IMR-90 (cell line): ENCODE data around the gene HOXA7. TPM values are rescaled to one million over a fixed set of nuclear protein-coding genes. Genes with fewer than 3 reads are reported as not detected.

ENCODE experiments used
- ATAC-seq: fragments of 200-7000 bp; cut with Tn5 transposase; 2 replicates; pipeline ENCODE4 v1.9.1; 2020; ENCODE audit warnings: low read depth, mild to moderate bottlenecking, moderate library complexity
- BruUV-seq: library from RNA; stranded (reverse); fragments of 400-500 nt; replicated peaks from 2 replicates; lab custom pipeline; 2021; lab: Mats Ljungman, UMichigan
- CTCF ChIA-PET: fragments of 300-600 bp; formaldehyde crosslinking; extraction: SDS; loops from one replicate; lab custom pipeline; 2021; ENCODE audit warnings: antibody characterized with exemption; lab: Yijun Ruan, JAX
- POLR2A ChIA-PET: fragments of 300-600 bp; sonication (Branson Sonifier 250); formaldehyde crosslinking; loops from one replicate; lab custom pipeline; 2022; ENCODE audit warnings: antibody characterized with exemption; ENCODE audit not compliant: unreplicated experiment; lab: Charles Lee
- DNase-seq: peaks from one replicate; pipeline ENCODE4 v3.0.0; 2013
- H2AFZ ChIP-seq: replicated peaks from 2 replicates; pipeline ENCODE3; 2013; ENCODE audit warnings: low read length, mild to moderate bottlenecking; ENCODE audit not compliant: poor library complexity
- H2AK5ac ChIP-seq: 2 replicates; pipeline ENCODE4 v1.6.1; 2013; ENCODE audit warnings: low read depth, low read length, inconsistent platforms
- H2AK9ac ChIP-seq: replicated peaks from 2 replicates; pipeline ENCODE3; 2013; ENCODE audit warnings: mild to moderate bottlenecking, low read depth, low read length, moderate library complexity; ENCODE audit not compliant: poor library complexity
- H2BK120ac ChIP-seq: 2 replicates; pipeline ENCODE4 v1.6.1; 2013; ENCODE audit warnings: low read depth, low read length, inconsistent platforms
- H2BK15ac ChIP-seq: 3 replicates; pipeline ENCODE4 v1.6.1; 2013; ENCODE audit warnings: low read depth, low read length, inconsistent platforms
- H2BK20ac ChIP-seq: 2 replicates; pipeline ENCODE4 v1.6.1; 2013; ENCODE audit warnings: low read depth, mild to moderate bottlenecking, inconsistent platforms, low read length, moderate library complexity
- H2BK5ac ChIP-seq: 2 replicates; pipeline ENCODE4 v1.6.1; 2013; ENCODE audit warnings: mild to moderate bottlenecking, low read depth, low read length, inconsistent platforms; ENCODE audit not compliant: poor library complexity, severe bottlenecking
- H3K14ac ChIP-seq: replicated peaks from 2 replicates; pipeline ENCODE4 v1.6.1; 2013; ENCODE audit warnings: low read depth, low read length, inconsistent platforms
- H3K18ac ChIP-seq: 2 replicates; pipeline ENCODE4 v1.6.1; 2013; ENCODE audit warnings: low read depth, low read length, control low read depth
- H3K23ac ChIP-seq: 2 replicates; pipeline ENCODE4 v1.6.1; 2013; ENCODE audit warnings: low read depth, low read length, inconsistent platforms
- H3K27ac ChIP-seq: 2 replicates; pipeline ENCODE4 v1.5.1; 2013; ENCODE audit warnings: mild to moderate bottlenecking, control low read depth, low read length; ENCODE audit not compliant: insufficient read depth
- H3K27me3 ChIP-seq: 2 replicates; pipeline ENCODE4 v1.6.1; 2013; ENCODE audit warnings: low read length; ENCODE audit not compliant: control insufficient read depth, insufficient read depth
- H3K36me3 ChIP-seq: 2 replicates; pipeline ENCODE4 v1.6.1; 2013; ENCODE audit warnings: low read length, mixed read lengths; ENCODE audit not compliant: control insufficient read depth, insufficient read depth
- H3K4ac ChIP-seq: 2 replicates; pipeline ENCODE4 v1.6.1; 2013; ENCODE audit warnings: low read depth, low read length, inconsistent platforms
- H3K4me1 ChIP-seq: 2 replicates; pipeline ENCODE4 v1.6.1; 2013; ENCODE audit warnings: low read length, mixed read lengths; ENCODE audit not compliant: control insufficient read depth, insufficient read depth
- H3K4me2 ChIP-seq: 2 replicates; pipeline ENCODE4 v1.6.1; 2013; ENCODE audit warnings: low read depth, mild to moderate bottlenecking, control low read depth, low read length, moderate library complexity
- H3K4me3 ChIP-seq: 2 replicates; pipeline ENCODE4 v1.5.1; 2013; ENCODE audit warnings: low read depth, mild to moderate bottlenecking, control low read depth, low read length, moderate library complexity; ENCODE audit not compliant: insufficient read depth
- H3K56ac ChIP-seq: 2 replicates; pipeline ENCODE4 v1.6.1; 2013; ENCODE audit warnings: low read length, inconsistent platforms; ENCODE audit not compliant: insufficient read depth; ENCODE audit errors: extremely low read depth
- H3K79me1 ChIP-seq, 2 experiments: 2 replicates each; pipeline ENCODE4 v1.6.1; 2013; ENCODE audit warnings: low read length in 2 of 2, inconsistent platforms in 1 of 2, low read depth in 1 of 2
- H3K9ac ChIP-seq: 2 replicates; pipeline ENCODE4 v1.6.1; 2013; ENCODE audit warnings: low read depth, low read length, control low read depth
- H3K9me1 ChIP-seq: 2 replicates; pipeline ENCODE4 v1.6.1; 2013; ENCODE audit warnings: low read length, inconsistent platforms; ENCODE audit not compliant: insufficient read depth
- H3K9me3 ChIP-seq: 2 replicates; pipeline ENCODE4 v1.6.1; 2013; ENCODE audit warnings: low read length; ENCODE audit not compliant: control insufficient read depth, insufficient read depth
- H4K20me1 ChIP-seq: 2 replicates; pipeline ENCODE4 v1.6.1; 2013; ENCODE audit warnings: low read length, inconsistent platforms; ENCODE audit not compliant: insufficient read depth
- H4K5ac ChIP-seq: 2 replicates; pipeline ENCODE4 v1.6.1; 2013; ENCODE audit warnings: mild to moderate bottlenecking, low read depth, low read length, control low read depth
- H4K8ac ChIP-seq, 2 experiments: 2 replicates each; pipeline ENCODE4 v1.6.1; 2013; ENCODE audit warnings: low read depth in 2 of 2, low read length in 2 of 2, control low read depth in 1 of 2, inconsistent platforms in 1 of 2
- H4K91ac ChIP-seq: 2 replicates; pipeline ENCODE4 v1.6.1; 2013; ENCODE audit warnings: low read depth, low read length, inconsistent platforms; ENCODE audit not compliant: insufficient read depth
- BHLHE40 ChIP-seq: fragments of 150-350 bp; IDR thresholded peaks from 2 replicates; pipeline ENCODE4 v1.6.1; 2016; ENCODE audit warnings: mild to moderate bottlenecking, low read depth, low read length
- CEBPB ChIP-seq: IDR thresholded peaks from 2 replicates; pipeline ENCODE4 v1.6.1; 2012; ENCODE audit warnings: low read depth, low read length, improper control_type of control experiment
- CHD1 ChIP-seq: IDR thresholded peaks from 2 replicates; pipeline ENCODE4 v1.6.1; 2012; ENCODE audit warnings: low read depth, low read length, improper control_type of control experiment
- FOS ChIP-seq: fragments of 150-350 bp; IDR thresholded peaks from 2 replicates; pipeline ENCODE4 v1.6.1; 2016; ENCODE audit warnings: low read depth, low read length
- MAFK ChIP-seq: IDR thresholded peaks from 2 replicates; pipeline ENCODE4 v1.6.1; 2012; ENCODE audit warnings: low read depth, low read length, improper control_type of control experiment
- MAZ ChIP-seq: IDR thresholded peaks from 2 replicates; pipeline ENCODE4 v1.6.1; 2012; ENCODE audit warnings: low read depth, mild to moderate bottlenecking, low read length, improper control_type of control experiment, moderate library complexity, borderline replicate concordance
- MXI1 ChIP-seq: IDR thresholded peaks from 2 replicates; pipeline ENCODE4 v1.6.1; 2012; ENCODE audit warnings: low read depth, mild to moderate bottlenecking, low read length, moderate library complexity, borderline replicate concordance
- NFE2L2 ChIP-seq: fragments of 150-350 bp; IDR thresholded peaks from 2 replicates; pipeline ENCODE4 v1.6.1; 2016; ENCODE audit warnings: low read depth, mild to moderate bottlenecking, low read length
- POLR2A ChIP-seq: IDR thresholded peaks from 2 replicates; pipeline ENCODE4 v1.6.1; 2012; ENCODE audit warnings: mild to moderate bottlenecking, low read depth, low read length
- RAD21 ChIP-seq: IDR thresholded peaks from 2 replicates; pipeline ENCODE4 v1.6.1; 2012; ENCODE audit warnings: low read length, improper control_type of control experiment
- RCOR1 ChIP-seq: IDR thresholded peaks from 2 replicates; pipeline ENCODE4 v1.6.1; 2012; ENCODE audit warnings: mild to moderate bottlenecking, low read length, improper control_type of control experiment; ENCODE audit not compliant: insufficient replicate concordance
- RFX5 ChIP-seq: IDR thresholded peaks from 2 replicates; pipeline ENCODE4 v1.8.0; 2012; ENCODE audit warnings: low read depth, mild to moderate bottlenecking, low read length, moderate library complexity
- SMC3 ChIP-seq: fragments of 150-350 bp; IDR thresholded peaks from 2 replicates; pipeline ENCODE4 v1.6.1; 2016; ENCODE audit warnings: low read depth, mild to moderate bottlenecking, antibody characterized with exemption, low read length, moderate library complexity
- WGBS, 2 experiments: methylation state at CpG; one replicate each; pipeline versions ENCODE4 v1.1.5 to v1.1.7; 2013; ENCODE audit warnings: missing lambda C conversion rate in 2 of 2; ENCODE audit not compliant: insufficient read length in 1 of 2; ENCODE audit errors: extremely low coverage in 2 of 2; 5-methylcytosine and 5-hydroxymethylcytosine counted together
- dilution Hi-C: fragments of 300-500 bp; cut with HindIII; formaldehyde crosslinking; loops from one replicate; pipeline ENCODE4 v1.14.3; 2018; ENCODE audit warnings: low sequenced_read_pairs; ENCODE audit not compliant: unreplicated experiment
- in situ Hi-C: fragments of 300-500 bp; cut with MboI; formaldehyde crosslinking; loops from 3 replicates; pipeline ENCODE4 v1.14.3; 2019; ENCODE audit warnings: low sequenced_read_pairs, inconsistent platforms, mixed read lengths
- intact Hi-C: fragments of 100-400 bp; cut with micrococcal nuclease; formaldehyde crosslinking; loops from 2 replicates; pipeline ENCODE4 v1.10.0; 2022
- polyA plus RNA-seq, 3 experiments: library from polyadenylated mRNA; depleted of rRNA; stranded (reverse); fragments of >200 nt; gene quantifications; 2 replicates each; pipeline ENCODE4 v1.2.3, GENCODE V29; 2012; ENCODE audit warnings: low replicate concordance in 1 of 3
- total RNA-seq: library from RNA; depleted of rRNA; stranded (reverse); fragments of >200 nt; gene quantifications from 2 replicates; pipeline ENCODE4 v1.2.3, GENCODE V29; 2012
- TF ChIP-seq, protein P1 (sequence below): conservative IDR thresholded peaks from 2 replicates; pipeline ENCODE4 v1.5.1; 2012; ENCODE audit warnings: mild to moderate bottlenecking, low read depth, low read length, improper control_type of control experiment
- TF ChIP-seq, protein P2 (sequence below): fragments of 150-350 bp; IDR thresholded peaks from 2 replicates; pipeline ENCODE4 v1.6.1; 2016; ENCODE audit warnings: low read depth, mild to moderate bottlenecking, low read length, moderate library complexity, borderline replicate concordance
- TF ChIP-seq, protein P3 (sequence below): fragments of 150-350 bp; IDR thresholded peaks from 2 replicates; pipeline ENCODE4 v1.6.1; 2017; ENCODE audit warnings: mild to moderate bottlenecking, antibody characterized with exemption, low read length, low read depth

The HOXA7 gene
- total and polyA plus RNA-seq, 2 of the 4 experiments (the other 2 are of a cell fraction) = 0.18 to 1.7 TPM

DNA sequence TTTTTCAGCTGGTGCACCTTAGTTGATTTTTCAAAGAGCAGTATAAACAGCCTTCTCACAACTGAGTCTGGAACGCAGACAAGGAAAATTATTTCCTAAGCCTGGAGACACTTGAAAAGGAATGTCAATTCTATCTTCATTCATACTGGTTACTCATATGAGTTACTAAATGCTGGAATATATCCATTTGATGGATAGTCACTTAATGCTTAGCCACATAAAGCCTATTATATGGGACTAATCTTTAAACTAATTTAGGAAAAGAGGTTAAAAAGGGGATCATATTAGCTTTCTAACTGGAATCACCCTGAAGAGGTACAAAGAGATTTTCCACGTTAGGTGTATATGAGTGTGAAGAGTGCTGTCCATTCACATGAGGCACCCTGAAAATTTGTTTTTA is 24.3 kb downstream of the HOXA7 start:
- Histone ChIP-seq H2BK120ac (no peak overlapping the region), H3K9ac (no peak overlapping the region), H3K79me1 (peaks cover 24 to 45% of the 10 kb centered on the region in 2 experiments), H2AFZ (no peak overlapping the region), H3K4me2 (no peak overlapping the region), H4K20me1 (no peaks in the 10 kb centered on the region), H3K9me3 (no peaks in the 10 kb centered on the region), H3K23ac (no peak overlapping the region), H2BK5ac (no peak overlapping the region), H2BK20ac (no peak overlapping the region), H3K56ac (no peak overlapping the region; the same call in 1 of the 2 replicates), H3K27ac (no peak overlapping the region), H4K91ac (no peak overlapping the region), H4K8ac (no peak overlapping the region), H3K18ac (no peak overlapping the region), H3K4ac (no peak overlapping the region), H3K36me3 (peaks cover 3% of the 10 kb centered on the region; the same call in 1 of the 2 replicates), H4K5ac (no peak overlapping the region), H2AK9ac (no peak overlapping the region), H2BK15ac (no peak overlapping the region), H3K27me3 (no peaks in the 10 kb centered on the region), H3K9me1 (peaks cover 11% of the 10 kb centered on the region), H3K4me1 (peaks cover 30% of the 10 kb centered on the region), H2AK5ac (no peak overlapping the region), H3K14ac (no peak overlapping the region), H3K4me3 (no peak overlapping the region)
- no peak for TF ChIP-seq CHD1
- no peak for TF ChIP-seq RCOR1
- no peak for TF ChIP-seq SMC3
- TF ChIP-seq, protein P1, sequence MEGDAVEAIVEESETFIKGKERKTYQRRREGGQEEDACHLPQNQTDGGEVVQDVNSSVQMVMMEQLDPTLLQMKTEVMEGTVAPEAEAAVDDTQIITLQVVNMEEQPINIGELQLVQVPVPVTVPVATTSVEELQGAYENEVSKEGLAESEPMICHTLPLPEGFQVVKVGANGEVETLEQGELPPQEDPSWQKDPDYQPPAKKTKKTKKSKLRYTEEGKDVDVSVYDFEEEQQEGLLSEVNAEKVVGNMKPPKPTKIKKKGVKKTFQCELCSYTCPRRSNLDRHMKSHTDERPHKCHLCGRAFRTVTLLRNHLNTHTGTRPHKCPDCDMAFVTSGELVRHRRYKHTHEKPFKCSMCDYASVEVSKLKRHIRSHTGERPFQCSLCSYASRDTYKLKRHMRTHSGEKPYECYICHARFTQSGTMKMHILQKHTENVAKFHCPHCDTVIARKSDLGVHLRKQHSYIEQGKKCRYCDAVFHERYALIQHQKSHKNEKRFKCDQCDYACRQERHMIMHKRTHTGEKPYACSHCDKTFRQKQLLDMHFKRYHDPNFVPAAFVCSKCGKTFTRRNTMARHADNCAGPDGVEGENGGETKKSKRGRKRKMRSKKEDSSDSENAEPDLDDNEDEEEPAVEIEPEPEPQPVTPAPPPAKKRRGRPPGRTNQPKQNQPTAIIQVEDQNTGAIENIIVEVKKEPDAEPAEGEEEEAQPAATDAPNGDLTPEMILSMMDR = no peak
- TF ChIP-seq, protein P2, sequence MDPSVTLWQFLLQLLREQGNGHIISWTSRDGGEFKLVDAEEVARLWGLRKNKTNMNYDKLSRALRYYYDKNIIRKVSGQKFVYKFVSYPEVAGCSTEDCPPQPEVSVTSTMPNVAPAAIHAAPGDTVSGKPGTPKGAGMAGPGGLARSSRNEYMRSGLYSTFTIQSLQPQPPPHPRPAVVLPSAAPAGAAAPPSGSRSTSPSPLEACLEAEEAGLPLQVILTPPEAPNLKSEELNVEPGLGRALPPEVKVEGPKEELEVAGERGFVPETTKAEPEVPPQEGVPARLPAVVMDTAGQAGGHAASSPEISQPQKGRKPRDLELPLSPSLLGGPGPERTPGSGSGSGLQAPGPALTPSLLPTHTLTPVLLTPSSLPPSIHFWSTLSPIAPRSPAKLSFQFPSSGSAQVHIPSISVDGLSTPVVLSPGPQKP = no peak
- TF ChIP-seq, protein P3, sequence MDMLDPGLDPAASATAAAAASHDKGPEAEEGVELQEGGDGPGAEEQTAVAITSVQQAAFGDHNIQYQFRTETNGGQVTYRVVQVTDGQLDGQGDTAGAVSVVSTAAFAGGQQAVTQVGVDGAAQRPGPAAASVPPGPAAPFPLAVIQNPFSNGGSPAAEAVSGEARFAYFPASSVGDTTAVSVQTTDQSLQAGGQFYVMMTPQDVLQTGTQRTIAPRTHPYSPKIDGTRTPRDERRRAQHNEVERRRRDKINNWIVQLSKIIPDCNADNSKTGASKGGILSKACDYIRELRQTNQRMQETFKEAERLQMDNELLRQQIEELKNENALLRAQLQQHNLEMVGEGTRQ = no peak
- TF ChIP-seq FOS = no peak
- no peak for TF ChIP-seq RAD21
- TF ChIP-seq POLR2A = no peak
- no peak for TF ChIP-seq BHLHE40
- TF ChIP-seq CEBPB = no peak
- TF ChIP-seq NFE2L2 = no peak
- no peak for TF ChIP-seq MAFK
- TF ChIP-seq MXI1 = no peak
- TF ChIP-seq RFX5 = no peak
- no peak for TF ChIP-seq MAZ
- intact Hi-C loops = loop anchor here (5.0 kb wide), 1 partner anchor 100 kb away; no protein-coding TSS in a partner anchor
- in situ Hi-C loops = no loop called here
- DNase-seq (no peak), ATAC-seq (no peak)
- CTCF ChIA-PET = interaction anchor here (0.6 to 1.8 kb wide), 5 partner anchors 9 to 445 kb away, joined by 3 to 5 read pairs (median 4); no protein-coding TSS in a partner anchor
- WGBS, 2 experiments = no CpG with 5 or more reads among the region's 2 CpGs
- dilution Hi-C loops = no loop called here
- BruUV-seq = no TSS peak
- POLR2A ChIA-PET = interaction anchor here (0.8 to 1.1 kb wide), 2 partner anchors 9 to 275 kb away, joined by 3 read pairs; no protein-coding TSS in a partner anchor
